GM18511 (cell line): ENCODE measurements around the gene MTARC2.
A peak's percentile ranks its signal among the peaks of the same experiment; 100 is the strongest.

Experiments
- ATAC-seq: cut with Tn5 transposase; IDR thresholded peaks from one replicate; pipeline ENCODE4 v1.9.1; 2021; ENCODE audit warnings: mild to moderate bottlenecking, moderate library complexity; ENCODE audit not compliant: unreplicated experiment

The MTARC2 gene

GRCh38 chr1:220767312-220768125 is 19.4 kb downstream of the MTARC2 start:
- peak; percentile 46 for ATAC-seq

- ATAC-seq, result peak; percentile 38
Measured at GRCh38 chr1:220768126-220768601, 20.0 kb downstream of the MTARC2 start.

- no peak for ATAC-seq
Measured at GRCh38 chr1:220769205-220769604, 21.1 kb downstream of the MTARC2 start.

GRCh38 chr1:220770245-220770913 is 22.3 kb downstream of the MTARC2 start:
- peak; percentile 68 for ATAC-seq

GRCh38 chr1:220772846-220773245 is 24.7 kb downstream of the MTARC2 start:
- no peak for ATAC-seq

GRCh38 chr1:220775240-220775853 is 27.2 kb downstream of the MTARC2 start:
- no peak for ATAC-seq

- ATAC-seq, result no peak
Measured at GRCh38 chr1:220776254-220776653, 28.1 kb downstream of the MTARC2 start.

GRCh38 chr1:220776720-220777326 is 28.7 kb downstream of the MTARC2 start:
- peak; percentile 87 for ATAC-seq

GRCh38 chr1:220783453-220783852 is 35.3 kb downstream of the MTARC2 start:
- ATAC-seq, result no peak

GRCh38 chr1:220784751-220785150 is 36.6 kb downstream of the MTARC2 start:
- no peak for ATAC-seq

GRCh38 chr1:220785166-220786056 is 37.3 kb downstream of the MTARC2 start:
- no peak for ATAC-seq

- peak; percentile 17 for ATAC-seq
Measured at GRCh38 chr1:220786057-220786336, 37.9 kb downstream of the MTARC2 start.

GRCh38 chr1:220786337-220787068 is 38.4 kb downstream of the MTARC2 start, which contains the start of gene MTARC1:
Gene MTARC1 (plus strand): TSS chr1:220786913. CDS start chr1:220786945, 32 bp downstream.
- ATAC-seq, result peak; percentile 68

- ATAC-seq, result peak; percentile 57
Measured at GRCh38 chr1:220787069-220787619, 39.0 kb downstream of the MTARC2 start.

GRCh38 chr1:220788900-220789299 is 40.8 kb downstream of the MTARC2 start:
- ATAC-seq, result no peak

GRCh38 chr1:220789532-220790147 is 41.5 kb downstream of the MTARC2 start:
- no peak for ATAC-seq

- ATAC-seq, result no peak
Measured at GRCh38 chr1:220791285-220791684, 43.2 kb downstream of the MTARC2 start.

GRCh38 chr1:220791956-220792355 is 43.8 kb downstream of the MTARC2 start:
- ATAC-seq, result no peak

GRCh38 chr1:220796530-220796929 is 48.4 kb downstream of the MTARC2 start:
- no peak for ATAC-seq
